ENCODE measurements around the gene EEFSEC. TPM values are rescaled to one million over a fixed set of nuclear protein-coding genes. Genes with fewer than 3 reads are reported as not detected.

Gene EEFSEC
- total RNA-seq, 2 donors from 2014 or later = 15.7 to 18.0 TPM

DNA sequence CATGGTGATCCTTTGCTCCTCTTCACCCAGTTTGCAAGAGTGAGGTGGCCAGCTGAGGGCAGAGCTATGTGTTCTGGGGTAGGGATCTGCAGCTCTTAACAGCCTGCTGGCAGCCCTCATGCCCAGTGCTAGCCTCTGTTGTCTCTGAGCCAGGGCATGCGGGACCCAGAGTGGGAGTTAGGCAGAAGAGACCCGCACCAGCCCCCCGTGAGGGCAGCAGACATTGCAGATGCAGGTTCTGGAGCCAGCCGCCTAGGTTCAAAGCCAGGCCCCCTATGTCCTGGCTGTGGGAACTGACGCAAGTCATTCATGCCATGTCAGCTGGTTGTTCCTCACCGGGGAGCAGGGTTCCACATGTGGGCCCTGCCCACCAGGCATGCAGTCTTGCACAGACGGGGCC is 238.7 kb downstream of the EEFSEC start:
- H3K4me3 ChIP-seq = no peak overlapping the region
- H3K27me3 ChIP-seq = no peaks in the 10 kb centered on the region
- no peak overlapping the region for H3K27ac ChIP-seq
- H3K9me3 ChIP-seq = no peaks in the 10 kb centered on the region
- H3K4me1 ChIP-seq = peaks cover 0 to 24% of the 10 kb centered on the region in 2 donors
- H3K36me3 ChIP-seq = no peaks in the 10 kb centered on the region
- no peak for DNase-seq (ENCODE audit: low spot score)
- TF ChIP-seq, protein P1, sequence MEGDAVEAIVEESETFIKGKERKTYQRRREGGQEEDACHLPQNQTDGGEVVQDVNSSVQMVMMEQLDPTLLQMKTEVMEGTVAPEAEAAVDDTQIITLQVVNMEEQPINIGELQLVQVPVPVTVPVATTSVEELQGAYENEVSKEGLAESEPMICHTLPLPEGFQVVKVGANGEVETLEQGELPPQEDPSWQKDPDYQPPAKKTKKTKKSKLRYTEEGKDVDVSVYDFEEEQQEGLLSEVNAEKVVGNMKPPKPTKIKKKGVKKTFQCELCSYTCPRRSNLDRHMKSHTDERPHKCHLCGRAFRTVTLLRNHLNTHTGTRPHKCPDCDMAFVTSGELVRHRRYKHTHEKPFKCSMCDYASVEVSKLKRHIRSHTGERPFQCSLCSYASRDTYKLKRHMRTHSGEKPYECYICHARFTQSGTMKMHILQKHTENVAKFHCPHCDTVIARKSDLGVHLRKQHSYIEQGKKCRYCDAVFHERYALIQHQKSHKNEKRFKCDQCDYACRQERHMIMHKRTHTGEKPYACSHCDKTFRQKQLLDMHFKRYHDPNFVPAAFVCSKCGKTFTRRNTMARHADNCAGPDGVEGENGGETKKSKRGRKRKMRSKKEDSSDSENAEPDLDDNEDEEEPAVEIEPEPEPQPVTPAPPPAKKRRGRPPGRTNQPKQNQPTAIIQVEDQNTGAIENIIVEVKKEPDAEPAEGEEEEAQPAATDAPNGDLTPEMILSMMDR (IDR thresholded peaks at IDR 0.05) = no peak

DNA sequence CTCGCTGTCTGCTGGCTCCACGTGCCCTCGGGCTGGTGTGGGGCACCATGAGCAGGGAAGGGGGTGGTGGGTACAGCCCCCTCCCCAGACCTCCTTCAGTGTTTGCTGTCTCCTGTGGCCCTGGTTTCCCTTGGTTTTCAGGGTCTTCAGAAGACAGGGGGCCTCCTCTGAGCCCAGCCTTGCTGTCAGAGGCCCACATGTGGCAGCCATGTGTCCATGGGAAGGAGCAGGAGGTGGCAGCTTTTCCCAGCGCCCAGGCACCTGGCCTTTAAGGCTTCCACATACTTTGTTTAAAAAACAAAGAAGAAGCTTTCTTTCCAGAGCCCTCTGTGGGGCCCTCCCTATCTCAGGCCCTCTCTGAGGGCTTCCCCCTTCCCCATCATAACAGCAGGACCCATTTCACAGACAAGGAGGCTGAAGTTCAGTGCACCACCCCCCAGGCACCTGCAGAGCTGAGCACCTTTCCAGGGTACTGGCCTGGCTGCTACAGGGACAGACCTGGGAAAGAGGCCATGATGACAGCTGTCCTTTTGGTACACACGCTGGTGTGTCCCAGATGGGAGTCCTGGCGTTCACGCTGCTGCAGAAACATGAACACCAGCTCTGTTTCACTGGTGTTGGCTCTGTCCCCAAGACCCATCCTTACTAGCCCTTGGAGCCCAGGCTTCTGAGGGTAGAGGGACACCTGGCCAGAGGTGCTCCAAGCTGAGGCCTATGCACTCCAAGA is 239.7 kb downstream of the EEFSEC start:
- Histone ChIP-seq H3K36me3 (no peaks in the 10 kb centered on the region), H3K27ac (no peak overlapping the region), H3K4me3 (no peak overlapping the region), H3K9me3 (no peaks in the 10 kb centered on the region), H3K4me1 (peaks cover 0 to 24% of the 10 kb centered on the region in 2 donors), H3K27me3 (no peaks in the 10 kb centered on the region)
- TF ChIP-seq, protein P1 (IDR thresholded peaks at IDR 0.05) = no peak
- no peak for DNase-seq (ENCODE audit: low spot score)

DNA sequence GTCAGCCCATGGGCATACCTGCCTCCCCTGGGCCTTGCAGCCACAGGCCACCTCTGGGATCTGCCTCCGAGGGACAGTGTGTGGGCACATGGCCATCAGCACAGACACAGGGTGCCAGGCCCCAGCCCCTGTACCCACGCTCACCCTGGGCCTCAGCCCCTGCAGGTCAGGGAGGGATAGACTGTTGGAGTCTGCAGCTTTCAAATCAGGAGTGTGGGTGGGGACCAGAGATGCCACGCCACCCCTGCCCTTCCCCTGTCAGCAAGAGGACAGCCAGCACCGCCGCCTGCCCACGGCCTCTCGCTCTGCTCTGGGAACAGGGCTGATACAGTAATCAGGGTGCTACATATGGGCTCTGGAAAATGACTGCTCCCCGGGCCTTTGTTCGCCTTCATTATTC is 240.8 kb downstream of the EEFSEC start:
- no peak for DNase-seq (ENCODE audit: low spot score)
- Histone ChIP-seq H3K36me3 (no peaks in the 10 kb centered on the region), H3K9me3 (no peaks in the 10 kb centered on the region), H3K4me3 (no peak overlapping the region), H3K4me1 (peaks cover 0 to 24% of the 10 kb centered on the region in 2 donors), H3K27ac (no peak overlapping the region), H3K27me3 (no peaks in the 10 kb centered on the region)
- TF ChIP-seq, protein P1 (IDR thresholded peaks at IDR 0.05) = no peak

DNA sequence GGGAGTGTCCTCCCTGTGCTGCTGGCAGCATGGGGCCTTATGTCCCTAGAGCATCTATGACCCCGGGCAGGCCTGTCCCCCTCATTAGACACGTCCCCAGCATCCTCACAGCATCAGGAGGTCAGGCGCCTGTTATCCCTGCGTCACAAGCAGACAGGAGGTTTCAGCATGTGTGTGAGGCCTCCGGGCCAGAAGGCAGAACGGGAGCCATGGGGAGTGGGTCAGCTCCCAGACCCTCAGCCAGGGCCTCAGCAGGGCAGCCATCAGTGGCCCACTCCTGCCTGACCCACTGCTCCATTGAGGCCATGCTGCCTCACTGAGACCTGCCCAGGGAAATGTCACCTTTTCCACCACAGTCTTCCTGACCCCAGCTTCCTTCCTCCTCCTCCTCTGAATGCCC is 241.8 kb downstream of the EEFSEC start:
- DNase-seq (ENCODE audit: low spot score) = no peak
- peaks cover 0 to 24% of the 10 kb centered on the region in 2 donors for H3K4me1 ChIP-seq
- no peaks in the 10 kb centered on the region for H3K9me3 ChIP-seq
- TF ChIP-seq, protein P1 (IDR thresholded peaks at IDR 0.05) = no peak
- H3K36me3 ChIP-seq = no peaks in the 10 kb centered on the region
- no peak overlapping the region for H3K4me3 ChIP-seq
- H3K27me3 ChIP-seq = no peaks in the 10 kb centered on the region
- H3K27ac ChIP-seq = peak overlapping the region in 1 of 2 donors; percentile 35

DNA sequence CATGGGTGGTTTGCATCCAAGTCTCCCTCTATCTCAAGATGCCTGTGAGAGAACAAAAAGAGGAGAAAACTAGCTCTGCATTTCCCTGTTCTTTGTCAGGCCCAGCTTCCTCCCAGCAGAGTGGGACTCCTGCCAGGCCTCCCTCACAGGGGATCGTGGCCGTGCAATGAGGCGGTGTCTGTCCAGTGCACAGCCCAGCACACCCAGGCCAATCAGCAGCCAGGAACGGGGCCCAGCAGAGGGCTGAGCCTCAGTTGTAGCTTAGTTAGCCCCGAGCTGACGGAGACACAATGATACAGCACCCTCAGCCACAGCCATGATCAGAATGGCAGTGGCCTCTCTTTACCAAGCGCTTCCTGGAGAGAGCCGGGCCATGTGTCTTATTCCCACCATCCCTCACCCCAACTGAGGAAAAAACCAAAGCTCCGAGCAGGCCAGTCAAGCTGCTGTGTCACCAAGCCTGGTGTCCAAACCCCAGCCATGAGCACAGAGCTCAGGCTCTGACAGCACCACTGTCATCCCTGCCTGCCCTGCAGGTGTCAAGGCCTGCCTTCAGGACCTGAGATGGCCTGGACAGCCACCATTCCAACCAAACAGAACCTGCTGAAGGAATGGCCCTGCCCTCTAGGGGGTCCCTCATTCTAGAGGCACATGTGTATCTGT is 242.3 kb downstream of the EEFSEC start:
- TF ChIP-seq, protein P1 (IDR thresholded peaks at IDR 0.05) = no peak
- Histone ChIP-seq H3K4me1 (peaks cover 0 to 24% of the 10 kb centered on the region in 2 donors), H3K27me3 (no peaks in the 10 kb centered on the region), H3K36me3 (no peaks in the 10 kb centered on the region), H3K4me3 (no peak overlapping the region), H3K9me3 (no peaks in the 10 kb centered on the region), H3K27ac (peak overlapping the region in 1 of 2 donors; percentile 35)
- peak; percentile 75 for DNase-seq (ENCODE audit: low spot score)
